Testis (tissue), 3 donors: Measurements from ENCODE around the gene HES1. TPM values are rescaled to one million over a fixed set of nuclear protein-coding genes. Genes with fewer than 3 reads are reported as not detected.

ENCODE experiments used
- DNase-seq: peaks from one replicate; pipeline ENCODE4 v3.0.0-alpha.2; 2019
- H3K27ac ChIP-seq, 2 donors: fragments of 200-600 bp; sonication (generic); one replicate each; pipeline ENCODE4 v1.5.1; 2019
- H3K27me3 ChIP-seq: fragments of 200-600 bp; sonication (generic); one replicate; pipeline ENCODE4 v1.5.1; 2019
- H3K36me3 ChIP-seq: fragments of 200-600 bp; sonication (generic); one replicate; pipeline ENCODE4 v1.5.1; 2017; ENCODE audit warnings: low read depth; ENCODE audit errors: missing control alignments
- H3K4me1 ChIP-seq: fragments of 200-600 bp; sonication (generic); one replicate; pipeline ENCODE4 v1.5.1; 2019
- H3K4me3 ChIP-seq, 2 donors: fragments of 200-600 bp; sonication (generic); one replicate each; pipeline ENCODE4 v1.5.1; 2017 to 2019
- H3K9me3 ChIP-seq: fragments of 200-600 bp; sonication (generic); one replicate; pipeline ENCODE4 v1.5.1; 2017
- POLR2A ChIP-seq: fragments of 450-650 bp; IDR thresholded peaks from one replicate; pipeline ENCODE4 v1.6.1; 2017; ENCODE audit warnings: antibody characterized with exemption, mild to moderate bottlenecking, moderate library complexity
- WGBS, 2 donors: methylation state at CpG; one replicate each; pipeline ENCODE4 v1.1.5; 2018; 5-methylcytosine and 5-hydroxymethylcytosine counted together
- intact Hi-C: fragments of 100-400 bp; cut with DNase I; formaldehyde crosslinking; loops from one replicate; pipeline ENCODE4 v1.15.1; 2023; ENCODE audit warnings: low total_unique reads
- polyA plus RNA-seq: library from polyadenylated mRNA; stranded (reverse); fragments of 350-450 nt; fragmentation: Illumina TruSeq; extraction: RNeasy Lipid Tissue Mini Kit (QIAGEN cat#74804); gene quantifications from one replicate; pipeline ENCODE4 v1.2.3, GENCODE V29; 2014; ENCODE audit warnings: low read depth, low replicate concordance; ENCODE audit not compliant: insufficient read depth
- total RNA-seq, 2 donors: library from RNA; depleted of rRNA; stranded (reverse); fragments of >200 nt; gene quantifications; one replicate each; pipeline ENCODE4 v1.2.3, GENCODE V29; 2016
- TF ChIP-seq, protein P1 (sequence below), 3 experiments: fragments of 450-650 bp in 2 of 3; fragments of 200-600 bp in 1 of 3; sonication (generic) in 1 of 3; IDR thresholded peaks; one replicate each; pipeline ENCODE4 v1.5.1; 2016 to 2019; ENCODE audit warnings: antibody characterized with exemption in 3 of 3, mild to moderate bottlenecking in 2 of 3, moderate library complexity in 1 of 3

HES1 gene
- total and polyA plus RNA-seq, 3 donors from 2014 or later = 17.5 to 41.1 (median 38.9) TPM

DNA sequence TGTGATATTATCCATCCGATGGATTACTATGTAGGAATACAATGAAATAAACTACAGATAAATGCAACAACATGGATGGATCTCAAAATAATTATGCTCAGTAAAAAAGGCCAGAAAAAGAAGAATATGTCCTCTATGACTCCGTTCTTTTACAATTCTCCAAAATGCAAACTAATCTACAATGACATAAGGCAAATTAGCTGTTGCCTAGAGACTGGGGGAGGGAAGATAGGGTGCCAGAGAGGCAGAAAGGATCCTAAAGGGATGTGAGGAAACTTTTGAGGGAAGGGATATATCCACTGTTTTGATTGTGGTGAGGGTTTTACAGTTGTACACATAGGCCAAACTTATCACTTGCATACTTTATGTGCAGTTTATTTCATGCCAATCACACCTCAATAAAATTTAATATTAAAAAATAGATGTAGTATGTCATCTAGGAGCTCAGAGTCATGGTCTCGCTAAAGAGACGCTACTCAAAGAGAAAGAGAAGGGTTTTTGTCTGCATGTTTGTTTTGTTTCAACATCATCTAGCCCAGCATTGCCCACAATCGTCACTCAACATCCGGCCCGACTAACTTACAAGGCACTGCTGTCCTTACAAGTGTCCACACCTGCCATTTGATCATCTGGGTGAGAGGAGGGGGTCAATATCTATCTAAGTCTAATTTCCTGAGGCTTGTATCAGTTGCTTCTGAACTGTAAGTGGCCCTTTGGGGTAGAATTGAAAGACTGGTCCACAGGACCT, 29.5 kb downstream of the HES1 start:
- WGBS, 2 donors = 90 to 93% methylated on average over 7 of the region's 7 CpGs
- Histone ChIP-seq H3K27me3 (no peaks in the 10 kb centered on the region), H3K4me3 (no peak overlapping the region), H3K4me1 (peaks cover 17% of the 10 kb centered on the region), H3K36me3 (no peaks in the 10 kb centered on the region), H3K9me3 (no peaks in the 10 kb centered on the region), H3K27ac (no peak overlapping the region)
- TF ChIP-seq, protein P1, sequence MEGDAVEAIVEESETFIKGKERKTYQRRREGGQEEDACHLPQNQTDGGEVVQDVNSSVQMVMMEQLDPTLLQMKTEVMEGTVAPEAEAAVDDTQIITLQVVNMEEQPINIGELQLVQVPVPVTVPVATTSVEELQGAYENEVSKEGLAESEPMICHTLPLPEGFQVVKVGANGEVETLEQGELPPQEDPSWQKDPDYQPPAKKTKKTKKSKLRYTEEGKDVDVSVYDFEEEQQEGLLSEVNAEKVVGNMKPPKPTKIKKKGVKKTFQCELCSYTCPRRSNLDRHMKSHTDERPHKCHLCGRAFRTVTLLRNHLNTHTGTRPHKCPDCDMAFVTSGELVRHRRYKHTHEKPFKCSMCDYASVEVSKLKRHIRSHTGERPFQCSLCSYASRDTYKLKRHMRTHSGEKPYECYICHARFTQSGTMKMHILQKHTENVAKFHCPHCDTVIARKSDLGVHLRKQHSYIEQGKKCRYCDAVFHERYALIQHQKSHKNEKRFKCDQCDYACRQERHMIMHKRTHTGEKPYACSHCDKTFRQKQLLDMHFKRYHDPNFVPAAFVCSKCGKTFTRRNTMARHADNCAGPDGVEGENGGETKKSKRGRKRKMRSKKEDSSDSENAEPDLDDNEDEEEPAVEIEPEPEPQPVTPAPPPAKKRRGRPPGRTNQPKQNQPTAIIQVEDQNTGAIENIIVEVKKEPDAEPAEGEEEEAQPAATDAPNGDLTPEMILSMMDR (IDR thresholded peaks at IDR 0.05) = no peak
- no peak for TF ChIP-seq POLR2A
- intact Hi-C loops = no loop called here
- no peak for DNase-seq

DNA sequence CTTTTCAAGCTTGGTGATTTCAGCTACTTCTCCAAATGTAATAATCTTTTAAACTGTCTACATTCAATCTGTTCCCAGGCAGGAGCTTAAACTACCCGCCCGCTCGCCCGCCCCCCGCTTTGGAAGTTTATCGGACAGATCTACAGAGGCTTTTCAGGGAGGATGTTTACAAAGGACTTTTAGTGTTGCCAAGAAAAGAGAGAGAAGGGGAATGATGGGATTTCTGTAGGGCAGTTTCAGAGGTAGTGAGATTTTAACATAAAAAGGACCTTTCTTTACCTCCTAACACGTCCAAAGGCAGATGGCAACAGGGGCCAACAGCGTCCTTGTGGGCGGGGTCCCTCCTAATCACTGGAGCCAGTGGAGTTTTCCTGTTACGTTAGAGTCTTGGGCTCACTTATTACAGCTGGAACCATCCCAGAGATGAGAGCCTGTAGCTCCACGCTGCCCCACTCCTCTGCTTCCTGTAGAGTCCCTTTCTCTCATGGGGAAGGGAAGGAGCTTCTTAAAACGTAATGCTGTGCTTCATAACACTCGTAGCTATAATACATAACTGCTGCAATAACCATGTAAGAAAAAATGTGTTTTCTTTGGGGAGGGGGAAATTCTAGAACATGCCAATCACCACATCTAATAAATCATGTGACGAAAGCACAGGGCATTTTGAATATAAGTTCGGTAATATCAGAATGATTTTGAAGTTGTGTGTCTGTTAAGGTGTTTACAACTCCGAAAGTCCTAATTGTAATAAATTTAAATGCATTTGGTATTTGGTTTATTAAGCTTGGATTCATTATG, 30.9 kb downstream of the HES1 start:
- TF ChIP-seq POLR2A = no peak
- TF ChIP-seq, protein P1 (IDR thresholded peaks at IDR 0.05) = no peak
- Histone ChIP-seq H3K9me3 (no peaks in the 10 kb centered on the region), H3K27me3 (no peaks in the 10 kb centered on the region), H3K4me3 (no peak overlapping the region), H3K27ac (no peak overlapping the region), H3K36me3 (no peaks in the 10 kb centered on the region), H3K4me1 (peaks cover 8% of the 10 kb centered on the region)
- intact Hi-C loops = no loop called here
- no peak for DNase-seq
- 15 to 31% methylated on average over 14 to 16 of the region's 16 CpGs for WGBS, 2 donors

DNA sequence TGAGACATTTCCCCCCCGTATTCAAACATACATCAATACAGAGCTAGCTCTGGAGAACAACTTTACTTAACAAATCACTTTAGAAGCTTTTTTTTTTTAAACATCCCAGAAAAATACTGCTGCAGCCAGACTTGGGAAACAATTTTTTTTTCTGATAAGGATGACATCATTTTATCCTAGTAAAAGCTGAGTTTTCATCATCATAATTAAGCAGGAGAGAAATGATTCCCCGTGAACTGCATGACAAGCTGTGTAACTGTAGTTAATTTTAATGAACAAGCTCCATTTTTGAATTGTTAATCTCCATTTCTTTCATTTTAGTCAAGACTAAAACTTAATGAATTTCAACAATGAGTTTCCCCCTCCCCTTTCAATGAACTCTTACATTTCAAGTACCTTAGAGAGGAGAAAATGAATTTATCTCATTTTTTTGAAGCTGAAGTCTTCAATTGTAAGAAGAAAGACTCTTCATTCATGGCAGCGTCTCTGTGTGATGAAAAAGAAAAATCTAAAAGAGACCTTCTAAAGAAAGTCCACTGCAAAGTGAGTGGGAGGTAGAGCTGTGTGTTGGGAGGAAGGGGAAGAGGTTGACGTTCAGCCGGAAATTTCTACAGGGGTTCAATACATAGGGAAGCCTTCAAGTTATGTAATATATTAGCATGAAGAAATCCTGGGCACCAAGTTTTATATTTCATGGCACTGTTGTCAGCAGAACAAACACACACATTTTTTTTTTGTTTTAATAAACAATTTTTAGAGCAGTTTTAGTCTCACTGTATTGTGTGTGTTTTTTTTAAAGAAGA, 31.7 kb downstream of the HES1 start:
- Histone ChIP-seq H3K27me3 (no peaks in the 10 kb centered on the region), H3K36me3 (no peaks in the 10 kb centered on the region), H3K4me3 (no peak overlapping the region), H3K27ac (no peak overlapping the region), H3K9me3 (no peaks in the 10 kb centered on the region), H3K4me1 (peaks cover 8% of the 10 kb centered on the region)
- no peak for DNase-seq
- intact Hi-C loops = no loop called here
- TF ChIP-seq, protein P1 (IDR thresholded peaks at IDR 0.05) = no peak
- TF ChIP-seq POLR2A = no peak
- WGBS, 2 donors = 64 to 65% methylated on average over 5 of the region's 5 CpGs

DNA sequence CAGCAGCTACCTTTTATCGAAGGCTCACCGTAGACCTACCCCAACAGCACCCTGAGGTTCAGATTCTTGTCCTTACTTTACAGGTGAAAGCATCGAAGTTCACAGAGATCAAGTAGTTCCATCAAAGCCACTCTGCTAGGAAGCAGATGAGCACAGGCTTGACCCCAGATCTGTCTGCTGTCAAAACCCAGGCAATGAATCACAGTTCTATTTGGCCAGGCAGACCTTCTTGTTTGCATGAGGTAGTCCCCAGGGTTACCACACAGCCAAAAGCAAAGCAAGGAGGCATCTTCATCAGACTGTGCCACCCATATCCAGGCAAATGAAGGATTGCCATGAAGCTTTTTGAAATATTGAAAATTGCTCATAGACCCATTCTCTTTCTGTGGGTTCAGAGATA, 33.0 kb downstream of the HES1 start:
- no peak for TF ChIP-seq POLR2A
- TF ChIP-seq, protein P1 (IDR thresholded peaks at IDR 0.05) = no peak
- no peaks in the 10 kb centered on the region for H3K27me3 ChIP-seq
- 94 to 96% methylated on average over 3 of the region's 3 CpGs for WGBS, 2 donors
- H3K4me3 ChIP-seq = no peak overlapping the region
- DNase-seq = no peak
- H3K4me1 ChIP-seq = peaks cover 8% of the 10 kb centered on the region
- H3K27ac ChIP-seq = no peak overlapping the region
- intact Hi-C loops = no loop called here
- no peaks in the 10 kb centered on the region for H3K9me3 ChIP-seq
- H3K36me3 ChIP-seq = no peaks in the 10 kb centered on the region
